ENCODE data around the gene MOCOS.

Gene MOCOS

GRCh38 chr18:36273347-36273746, 86.0 kb downstream of the MOCOS start:
- no peak overlapping the region for H3K4me2 ChIP-seq
- no peak overlapping the region for H2AFZ ChIP-seq (ENCODE audit: low read depth)
- H3K4me3 ChIP-seq (IDR thresholded peaks at IDR 0.05; ENCODE audit: insufficient read depth, low read depth, low read length), result no peak overlapping the region
- no peaks in the 10 kb centered on the region for H3K79me2 ChIP-seq (ENCODE audit: insufficient read depth, low read depth)
- H3K27ac ChIP-seq, result no peak overlapping the region
- H3K4me1 ChIP-seq (ENCODE audit: low read depth, poor library complexity, severe bottlenecking), result no peaks in the 10 kb centered on the region
- no peak overlapping the region for H3K9ac ChIP-seq
- TF ChIP-seq CTCF (conservative IDR thresholded peaks at IDR 0.05; ENCODE audit: low read depth, low read length), result no peak
- H4K20me1 ChIP-seq (ENCODE audit: insufficient read depth), result no peaks in the 10 kb centered on the region
- no peaks in the 10 kb centered on the region for H3K27me3 ChIP-seq (ENCODE audit: insufficient read depth, low read depth)
- no peaks in the 10 kb centered on the region for H3K36me3 ChIP-seq (ENCODE audit: insufficient read depth)

GRCh38 chr18:36274083-36274715, 86.9 kb downstream of the MOCOS start:
- Histone ChIP-seq H4K20me1 (ENCODE audit: insufficient read depth) (no peaks in the 10 kb centered on the region), H3K27ac (no peak overlapping the region), H3K9ac (no peak overlapping the region), H2AFZ (ENCODE audit: low read depth) (no peak overlapping the region), H3K4me1 (ENCODE audit: low read depth, poor library complexity, severe bottlenecking) (no peaks in the 10 kb centered on the region), H3K36me3 (ENCODE audit: insufficient read depth) (no peaks in the 10 kb centered on the region), H3K79me2 (ENCODE audit: insufficient read depth, low read depth) (no peaks in the 10 kb centered on the region), H3K27me3 (ENCODE audit: insufficient read depth, low read depth) (no peaks in the 10 kb centered on the region), H3K4me2 (no peak overlapping the region), H3K4me3 (IDR thresholded peaks at IDR 0.05; ENCODE audit: insufficient read depth, low read depth, low read length) (no peak overlapping the region)
- no peak for TF ChIP-seq CTCF (conservative IDR thresholded peaks at IDR 0.05; ENCODE audit: low read depth, low read length)

GRCh38 chr18:36275561-36275960, 88.3 kb downstream of the MOCOS start:
- no peaks in the 10 kb centered on the region for H3K36me3 ChIP-seq (ENCODE audit: insufficient read depth)
- TF ChIP-seq CTCF (conservative IDR thresholded peaks at IDR 0.05; ENCODE audit: low read depth, low read length), result no peak

GRCh38 chr18:36279001-36279400, 91.7 kb downstream of the MOCOS start:
- Histone ChIP-seq H3K4me3 (IDR thresholded peaks at IDR 0.05; ENCODE audit: insufficient read depth, low read depth, low read length) (no peak overlapping the region), H3K4me2 (no peak overlapping the region), H3K36me3 (ENCODE audit: insufficient read depth) (no peaks in the 10 kb centered on the region), H4K20me1 (ENCODE audit: insufficient read depth) (no peaks in the 10 kb centered on the region), H3K4me1 (ENCODE audit: low read depth, poor library complexity, severe bottlenecking) (no peaks in the 10 kb centered on the region), H2AFZ (ENCODE audit: low read depth) (no peak overlapping the region), H3K27me3 (ENCODE audit: insufficient read depth, low read depth) (no peaks in the 10 kb centered on the region), H3K9ac (no peak overlapping the region), H3K79me2 (ENCODE audit: insufficient read depth, low read depth) (no peaks in the 10 kb centered on the region), H3K27ac (no peak overlapping the region)
- TF ChIP-seq CTCF (conservative IDR thresholded peaks at IDR 0.05; ENCODE audit: low read depth, low read length), result no peak

More at GRCh38 chr18:36275561-36275960, 88.3 kb downstream of the MOCOS start:
- Histone ChIP-seq H3K27ac (no peak overlapping the region), H3K79me2 (ENCODE audit: insufficient read depth, low read depth) (no peaks in the 10 kb centered on the region), H3K4me2 (no peak overlapping the region), H3K4me1 (ENCODE audit: low read depth, poor library complexity, severe bottlenecking) (no peaks in the 10 kb centered on the region), H3K9ac (no peak overlapping the region), H3K27me3 (ENCODE audit: insufficient read depth, low read depth) (no peaks in the 10 kb centered on the region), H2AFZ (ENCODE audit: low read depth) (no peak overlapping the region), H3K4me3 (IDR thresholded peaks at IDR 0.05; ENCODE audit: insufficient read depth, low read depth, low read length) (no peak overlapping the region), H4K20me1 (ENCODE audit: insufficient read depth) (no peaks in the 10 kb centered on the region)
